HepG2 (cell line): ENCODE results near the gene KCTD14. TPM values are rescaled to one million over a fixed set of nuclear protein-coding genes. Genes with fewer than 3 reads are reported as not detected.

Experiments
- ELF3 ChIP-seq: IDR thresholded peaks from 2 replicates; pipeline ENCODE4 v1.6.1; 2016; ENCODE audit warnings: missing genetic modification reagents, missing compliant biosample characterization
- EP300 ChIP-seq, 3 experiments: sonication (generic) in 1 of 3; formaldehyde crosslinking in 1 of 3; IDR thresholded peaks; 2 replicates each; pipeline versions ENCODE4 v1.5.1 to v1.6.1; 2011 to 2020; ENCODE audit warnings: low read depth in 2 of 3, low read length in 2 of 3, borderline replicate concordance in 1 of 3, improper control_type of control experiment in 1 of 3, mild to moderate bottlenecking in 1 of 3, missing genetic modification reagents in 1 of 3, moderate library complexity in 1 of 3
- GATAD2A ChIP-seq: IDR thresholded peaks from 2 replicates; pipeline ENCODE4 v1.6.1; 2016
- HDAC2 ChIP-seq: sonication (generic); formaldehyde crosslinking; IDR thresholded peaks from 2 replicates; pipeline ENCODE4 v1.4.0; 2020; ENCODE audit warnings: missing genetic modification reagents
- HNF4A ChIP-seq: sonication (generic); formaldehyde crosslinking; IDR thresholded peaks from 2 replicates; pipeline ENCODE4 v1.4.0; 2020; ENCODE audit warnings: missing genetic modification reagents
- KAT8 ChIP-seq: IDR thresholded peaks from 2 replicates; pipeline ENCODE4 v1.6.1; 2016; ENCODE audit warnings: missing genetic modification reagents, missing compliant biosample characterization
- KLF6 ChIP-seq: IDR thresholded peaks from 2 replicates; pipeline ENCODE4 v1.8.0; 2016; ENCODE audit warnings: missing biosample characterization, missing genetic modification reagents
- NR2F6 ChIP-seq, 2 experiments: IDR thresholded peaks; 2 replicates each; pipeline ENCODE4 v1.6.1; 2016; ENCODE audit warnings: antibody characterized with exemption in 1 of 2, mild to moderate bottlenecking in 1 of 2
- POLR2A ChIP-seq, 2 experiments: IDR thresholded peaks; 2 replicates each; pipeline ENCODE4 v1.6.1; 2011; ENCODE audit warnings: low read depth in 2 of 2, low read length in 2 of 2, mild to moderate bottlenecking in 1 of 2, moderate library complexity in 1 of 2; ENCODE audit not compliant: insufficient read depth in 1 of 2
- RARA ChIP-seq: IDR thresholded peaks from 2 replicates; pipeline ENCODE4 v1.6.1; 2016; ENCODE audit warnings: missing genetic modification reagents, missing compliant biosample characterization
- TEAD3 ChIP-seq: optimal IDR thresholded peaks from 2 replicates; pipeline ENCODE3; 2016; ENCODE audit warnings: borderline replicate concordance
- TGIF2 ChIP-seq: IDR thresholded peaks from 2 replicates; pipeline ENCODE4 v1.6.1; 2016; ENCODE audit warnings: control low read depth, missing compliant biosample characterization
- YEATS4 ChIP-seq: sonication (generic); formaldehyde crosslinking; IDR thresholded peaks from 2 replicates; pipeline ENCODE4 v1.4.0; 2020; ENCODE audit warnings: missing genetic modification reagents, borderline replicate concordance
- ZBTB7B ChIP-seq: sonication (generic); formaldehyde crosslinking; IDR thresholded peaks from 2 replicates; pipeline ENCODE4 v1.4.0; 2020; ENCODE audit warnings: missing genetic modification reagents
- ZFP36L1 ChIP-seq: sonication (generic); formaldehyde crosslinking; IDR thresholded peaks from 2 replicates; pipeline ENCODE4 v1.8.0; 2022; ENCODE audit warnings: mild to moderate bottlenecking, missing genetic modification reagents, moderate library complexity
- ZIK1 ChIP-seq: sonication (generic); formaldehyde crosslinking; IDR thresholded peaks from 2 replicates; pipeline ENCODE4 v1.5.0; 2020; ENCODE audit warnings: mild to moderate bottlenecking, low read depth, missing genetic modification reagents, borderline replicate concordance
- ZNF274 ChIP-seq: sonication (generic); formaldehyde crosslinking; IDR thresholded peaks from 2 replicates; pipeline ENCODE4 v1.5.1; 2020; ENCODE audit warnings: mild to moderate bottlenecking, missing genetic modification reagents
- polyA plus RNA-seq, 8 experiments: library from polyadenylated mRNA; depleted of rRNA in 3 of 8; stranded (reverse) in 7 of 8; unstranded in 1 of 8; fragments of >200 nt; fragmentation: Illumina TruSeq in 4 of 8; extraction: Trizol in 4 of 8; gene quantifications; 2 replicates each; pipeline versions ENCODE4 v1.2.1 to v1.2.3, GENCODE V29; 2011 to 2016; ENCODE audit warnings: low read depth in 4 of 8, missing spikeins in 1 of 8, mixed read lengths in 1 of 8; ENCODE audit not compliant: insufficient read depth in 1 of 8
- total RNA-seq, 5 experiments: library from RNA; depleted of rRNA; stranded (reverse); fragments of >200 nt; fragmentation: Illumina TruSeq; extraction: Trizol; gene quantifications; 2 replicates each; pipeline ENCODE4 v1.2.3, GENCODE V29; 2016; ENCODE audit warnings: low read depth in 1 of 5
- TF ChIP-seq, protein P1 (sequence below): sonication (generic); IDR thresholded peaks from 2 replicates; pipeline ENCODE4 v1.6.1; 2016; ENCODE audit warnings: low read depth, borderline replicate concordance
- TF ChIP-seq, protein P2 (sequence below): sonication (generic); formaldehyde crosslinking; IDR thresholded peaks from 2 replicates; pipeline ENCODE4 v1.5.0; 2020; ENCODE audit warnings: mild to moderate bottlenecking, missing genetic modification reagents
- TF ChIP-seq, protein P3 (sequence below): IDR thresholded peaks from 2 replicates; pipeline ENCODE4 v1.4.0; 2020; ENCODE audit warnings: mild to moderate bottlenecking, missing genetic modification reagents
- TF ChIP-seq, protein P4 (sequence below): sonication (generic); formaldehyde crosslinking; IDR thresholded peaks from 2 replicates; pipeline ENCODE4 v1.4.0; 2020; ENCODE audit warnings: missing genetic modification reagents

Gene KCTD14
- total and polyA plus RNA-seq, 2 of the 13 experiments (the other 11 are each of a cell fraction or from before 2014, with no cell fraction given), result 10.3 to 15.6 TPM

DNA sequence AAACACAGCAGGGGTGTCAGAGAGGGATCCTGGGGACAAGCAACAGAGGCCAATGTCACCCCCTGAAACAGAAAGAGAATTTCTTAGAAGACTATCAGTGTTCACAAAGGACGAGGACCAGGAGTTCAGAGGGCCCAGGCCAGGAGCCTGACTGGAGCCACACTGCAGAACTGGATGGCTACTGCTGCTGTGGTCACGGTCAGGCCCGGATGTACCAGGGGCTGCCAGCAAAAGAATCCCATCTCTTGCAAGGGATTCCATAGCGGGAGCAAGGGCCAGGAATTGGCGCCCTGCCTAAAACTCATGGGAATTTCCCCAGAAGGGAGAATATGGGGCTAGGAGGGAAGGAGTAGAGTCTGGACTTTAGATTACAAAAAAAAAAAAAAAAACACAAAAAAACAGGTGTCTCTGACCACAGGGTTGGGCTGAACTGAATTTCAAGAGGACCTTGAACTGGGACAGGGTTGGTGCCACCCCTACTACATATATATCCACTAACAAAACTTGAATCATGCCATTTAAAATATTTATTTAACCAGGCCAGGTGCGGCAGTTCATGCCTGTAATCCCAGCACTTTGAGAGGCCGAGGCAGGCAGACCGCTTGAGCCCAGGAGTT, 15.7 kb upstream of the KCTD14 start (continued):
- TF ChIP-seq EP300 (IDR thresholded peaks at IDR 0.05; ENCODE audit: low read depth in 2 of 2, low read length in 2 of 2), result peak in 1 of 2 experiments; percentile 58; a peak in 2 of 4 replicates
- no peak for TF ChIP-seq EP300 (CRISPR knock-in tag; IDR thresholded peaks at IDR 0.05; ENCODE audit: borderline replicate concordance)
- peak; percentile 43 for TF ChIP-seq TEAD3 (CRISPR knock-in tag)
- TF ChIP-seq, protein P1, sequence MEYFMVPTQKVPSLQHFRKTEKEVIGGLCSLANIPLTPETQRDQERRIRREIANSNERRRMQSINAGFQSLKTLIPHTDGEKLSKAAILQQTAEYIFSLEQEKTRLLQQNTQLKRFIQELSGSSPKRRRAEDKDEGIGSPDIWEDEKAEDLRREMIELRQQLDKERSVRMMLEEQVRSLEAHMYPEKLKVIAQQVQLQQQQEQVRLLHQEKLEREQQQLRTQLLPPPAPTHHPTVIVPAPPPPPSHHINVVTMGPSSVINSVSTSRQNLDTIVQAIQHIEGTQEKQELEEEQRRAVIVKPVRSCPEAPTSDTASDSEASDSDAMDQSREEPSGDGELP, result peak; percentile 39; the same call in 1 of the 2 replicates
- TF ChIP-seq ZNF274 (CRISPR knock-in tag), result no peak
- TF ChIP-seq POLR2A (IDR thresholded peaks at IDR 0.05; ENCODE audit: insufficient read depth in 1 of 2, low read depth in 2 of 2, low read length in 2 of 2), result 0 out of 4 replicates have a peak, but pooled peaks of 1 of the 2 experiments have one; percentile 8
- no peak for TF ChIP-seq NR2F6 (IDR thresholded peaks at IDR 0.05)
- TF ChIP-seq NR2F6 (CRISPR knock-in tag; IDR thresholded peaks at IDR 0.05), result 0 out of 2 replicates have a peak, but pooled peaks have one; percentile 2
- TF ChIP-seq HDAC2 (CRISPR knock-in tag), result peak; percentile 18; the same call in 1 of the 2 replicates
- peak; percentile 35; the same call in 1 of the 2 replicates for TF ChIP-seq GATAD2A (CRISPR knock-in tag)
- 0 out of 2 replicates have a peak, but pooled peaks have one; percentile 58 for TF ChIP-seq ZIK1
- no peak for TF ChIP-seq TGIF2 (CRISPR knock-in tag)
- TF ChIP-seq, protein P2, sequence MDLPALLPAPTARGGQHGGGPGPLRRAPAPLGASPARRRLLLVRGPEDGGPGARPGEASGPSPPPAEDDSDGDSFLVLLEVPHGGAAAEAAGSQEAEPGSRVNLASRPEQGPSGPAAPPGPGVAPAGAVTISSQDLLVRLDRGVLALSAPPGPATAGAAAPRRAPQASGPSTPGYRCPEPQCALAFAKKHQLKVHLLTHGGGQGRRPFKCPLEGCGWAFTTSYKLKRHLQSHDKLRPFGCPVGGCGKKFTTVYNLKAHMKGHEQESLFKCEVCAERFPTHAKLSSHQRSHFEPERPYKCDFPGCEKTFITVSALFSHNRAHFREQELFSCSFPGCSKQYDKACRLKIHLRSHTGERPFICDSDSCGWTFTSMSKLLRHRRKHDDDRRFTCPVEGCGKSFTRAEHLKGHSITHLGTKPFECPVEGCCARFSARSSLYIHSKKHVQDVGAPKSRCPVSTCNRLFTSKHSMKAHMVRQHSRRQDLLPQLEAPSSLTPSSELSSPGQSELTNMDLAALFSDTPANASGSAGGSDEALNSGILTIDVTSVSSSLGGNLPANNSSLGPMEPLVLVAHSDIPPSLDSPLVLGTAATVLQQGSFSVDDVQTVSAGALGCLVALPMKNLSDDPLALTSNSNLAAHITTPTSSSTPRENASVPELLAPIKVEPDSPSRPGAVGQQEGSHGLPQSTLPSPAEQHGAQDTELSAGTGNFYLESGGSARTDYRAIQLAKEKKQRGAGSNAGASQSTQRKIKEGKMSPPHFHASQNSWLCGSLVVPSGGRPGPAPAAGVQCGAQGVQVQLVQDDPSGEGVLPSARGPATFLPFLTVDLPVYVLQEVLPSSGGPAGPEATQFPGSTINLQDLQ (CRISPR knock-in tag), result 0 out of 2 replicates have a peak, but pooled peaks have one; percentile 61
- 0 out of 2 replicates have a peak, but pooled peaks have one; percentile 42 for TF ChIP-seq ZBTB7B (CRISPR knock-in tag)
- TF ChIP-seq KLF6 (CRISPR knock-in tag), result no peak
- TF ChIP-seq HNF4A (CRISPR knock-in tag), result peak; percentile 54
- no peak for TF ChIP-seq ZFP36L1 (CRISPR knock-in tag)
- TF ChIP-seq KAT8 (CRISPR knock-in tag), result peak; percentile 66
- TF ChIP-seq, protein P3, sequence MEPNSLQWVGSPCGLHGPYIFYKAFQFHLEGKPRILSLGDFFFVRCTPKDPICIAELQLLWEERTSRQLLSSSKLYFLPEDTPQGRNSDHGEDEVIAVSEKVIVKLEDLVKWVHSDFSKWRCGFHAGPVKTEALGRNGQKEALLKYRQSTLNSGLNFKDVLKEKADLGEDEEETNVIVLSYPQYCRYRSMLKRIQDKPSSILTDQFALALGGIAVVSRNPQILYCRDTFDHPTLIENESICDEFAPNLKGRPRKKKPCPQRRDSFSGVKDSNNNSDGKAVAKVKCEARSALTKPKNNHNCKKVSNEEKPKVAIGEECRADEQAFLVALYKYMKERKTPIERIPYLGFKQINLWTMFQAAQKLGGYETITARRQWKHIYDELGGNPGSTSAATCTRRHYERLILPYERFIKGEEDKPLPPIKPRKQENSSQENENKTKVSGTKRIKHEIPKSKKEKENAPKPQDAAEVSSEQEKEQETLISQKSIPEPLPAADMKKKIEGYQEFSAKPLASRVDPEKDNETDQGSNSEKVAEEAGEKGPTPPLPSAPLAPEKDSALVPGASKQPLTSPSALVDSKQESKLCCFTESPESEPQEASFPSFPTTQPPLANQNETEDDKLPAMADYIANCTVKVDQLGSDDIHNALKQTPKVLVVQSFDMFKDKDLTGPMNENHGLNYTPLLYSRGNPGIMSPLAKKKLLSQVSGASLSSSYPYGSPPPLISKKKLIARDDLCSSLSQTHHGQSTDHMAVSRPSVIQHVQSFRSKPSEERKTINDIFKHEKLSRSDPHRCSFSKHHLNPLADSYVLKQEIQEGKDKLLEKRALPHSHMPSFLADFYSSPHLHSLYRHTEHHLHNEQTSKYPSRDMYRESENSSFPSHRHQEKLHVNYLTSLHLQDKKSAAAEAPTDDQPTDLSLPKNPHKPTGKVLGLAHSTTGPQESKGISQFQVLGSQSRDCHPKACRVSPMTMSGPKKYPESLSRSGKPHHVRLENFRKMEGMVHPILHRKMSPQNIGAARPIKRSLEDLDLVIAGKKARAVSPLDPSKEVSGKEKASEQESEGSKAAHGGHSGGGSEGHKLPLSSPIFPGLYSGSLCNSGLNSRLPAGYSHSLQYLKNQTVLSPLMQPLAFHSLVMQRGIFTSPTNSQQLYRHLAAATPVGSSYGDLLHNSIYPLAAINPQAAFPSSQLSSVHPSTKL (CRISPR knock-in tag), result peak; percentile 63; the same call in 1 of the 2 replicates
- peak; percentile 58; the same call in 1 of the 2 replicates for TF ChIP-seq RARA
- TF ChIP-seq YEATS4, result 0 out of 2 replicates have a peak, but pooled peaks have one; percentile 16
- peak; percentile 36; the same call in 1 of the 2 replicates for TF ChIP-seq ELF3 (CRISPR knock-in tag)
- TF ChIP-seq, protein P4, sequence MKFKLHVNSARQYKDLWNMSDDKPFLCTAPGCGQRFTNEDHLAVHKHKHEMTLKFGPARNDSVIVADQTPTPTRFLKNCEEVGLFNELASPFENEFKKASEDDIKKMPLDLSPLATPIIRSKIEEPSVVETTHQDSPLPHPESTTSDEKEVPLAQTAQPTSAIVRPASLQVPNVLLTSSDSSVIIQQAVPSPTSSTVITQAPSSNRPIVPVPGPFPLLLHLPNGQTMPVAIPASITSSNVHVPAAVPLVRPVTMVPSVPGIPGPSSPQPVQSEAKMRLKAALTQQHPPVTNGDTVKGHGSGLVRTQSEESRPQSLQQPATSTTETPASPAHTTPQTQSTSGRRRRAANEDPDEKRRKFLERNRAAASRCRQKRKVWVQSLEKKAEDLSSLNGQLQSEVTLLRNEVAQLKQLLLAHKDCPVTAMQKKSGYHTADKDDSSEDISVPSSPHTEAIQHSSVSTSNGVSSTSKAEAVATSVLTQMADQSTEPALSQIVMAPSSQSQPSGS (CRISPR knock-in tag), result 0 out of 2 replicates have a peak, but pooled peaks have one; percentile 41
